ENCODE results near the gene FMO4. TPM values are rescaled to one million over a fixed set of nuclear protein-coding genes. Genes with fewer than 3 reads are reported as not detected.
"Not testable (repeated sequence)": the region's sequence is repeated elsewhere in the genome, so short reads cannot be mapped to it uniquely, and the experiment has no call there.

The FMO4 gene
- total RNA-seq: 10 to 100 TPM in 1 of 2 donors, 1 to 10 TPM in 1; 6.7 to 14.5 TPM
- long read RNA-seq, transcript FMO4-201 (10 exons, 2,252 nt): major isoform, 10 of 13 reads
- long read RNA-seq, partial matches to known transcripts: 2 of 13 reads
- long read RNA-seq, other reads (novel, unspliced or antisense): 1 of 13 reads

- DNase-seq (peak; percentile 83 to 95), ATAC-seq (peak; percentile 100)
- intact Hi-C loops (cut with DNase I, micrococcal nuclease): loop anchor here in 1 of 2 donors (10.0 kb wide), 2 partner anchors 69 to 349 kb away; partner anchors contain the start of gene FMO1
Measured at GRCh38 chr1:171313835-171314320, at the start of gene FMO4. TSS of gene FMO4 (plus strand) at chr1:171314183. CDS start at chr1:171319826, 5,643 bp downstream.

GRCh38 chr1:171265686-171266085 is 48.3 kb upstream of the FMO4 start:
- DNase-seq (no peak), ATAC-seq (no peak)
- intact Hi-C loops (cut with DNase I, micrococcal nuclease): no loop called here

GRCh38 chr1:171266930-171267329 is 47.1 kb upstream of the FMO4 start:
- ATAC-seq (no peak), DNase-seq (no peak)
- intact Hi-C loops (cut with DNase I, micrococcal nuclease): no loop called here

- DNase-seq (no peak), ATAC-seq (no peak)
- intact Hi-C loops (cut with DNase I, micrococcal nuclease): no loop called here
Measured at GRCh38 chr1:171267391-171267790, 46.6 kb upstream of the FMO4 start.

- DNase-seq: no peak
- intact Hi-C loops (cut with DNase I, micrococcal nuclease): no loop called here
Measured at GRCh38 chr1:171270806-171271205, 43.2 kb upstream of the FMO4 start.

GRCh38 chr1:171277534-171277933 is 36.4 kb upstream of the FMO4 start:
- DNase-seq (no peak), ATAC-seq (no peak)
- intact Hi-C loops (cut with DNase I, micrococcal nuclease): no loop called here

More at GRCh38 chr1:171270806-171271205, 43.2 kb upstream of the FMO4 start:
- no peak for ATAC-seq

GRCh38 chr1:171279234-171279633 is 34.7 kb upstream of the FMO4 start:
- DNase-seq: no peak
- ATAC-seq: no peak
- intact Hi-C loops (cut with DNase I, micrococcal nuclease): no loop called here

- DNase-seq (no peak), ATAC-seq (no peak)
- intact Hi-C loops (cut with DNase I, micrococcal nuclease): no loop called here
Measured at GRCh38 chr1:171279678-171280077, 34.3 kb upstream of the FMO4 start.

GRCh38 chr1:171280599-171280998 is 33.4 kb upstream of the FMO4 start:
- no peak for ATAC-seq
- intact Hi-C loops (cut with DNase I, micrococcal nuclease): no loop called here
- no peak for DNase-seq

- ATAC-seq (no peak), DNase-seq (no peak)
- intact Hi-C loops (cut with DNase I, micrococcal nuclease): no loop called here
Measured at GRCh38 chr1:171286032-171286705, 27.8 kb upstream of the FMO4 start.

- intact Hi-C loops (cut with DNase I, micrococcal nuclease): no loop called here
- peak; percentile 89 for ATAC-seq
- DNase-seq: no peak
Measured at GRCh38 chr1:171290621-171291020, 23.4 kb upstream of the FMO4 start.

GRCh38 chr1:171292799-171293198 is 21.2 kb upstream of the FMO4 start:
- no peak for ATAC-seq
- intact Hi-C loops (cut with DNase I, micrococcal nuclease): no loop called here
- no peak for DNase-seq

- DNase-seq; intact Hi-C loops (cut with DNase I, micrococcal nuclease); ATAC-seq: not testable (repeated sequence)
Measured at GRCh38 chr1:171295383-171295782, 18.6 kb upstream of the FMO4 start.

GRCh38 chr1:171295821-171296220 is 18.2 kb upstream of the FMO4 start:
- DNase-seq (no peak), ATAC-seq (no peak)
- intact Hi-C loops (cut with DNase I, micrococcal nuclease): no loop called here

- intact Hi-C loops (cut with DNase I, micrococcal nuclease): no loop called here
- DNase-seq: no peak
- no peak for ATAC-seq
Measured at GRCh38 chr1:171296897-171297296, 17.1 kb upstream of the FMO4 start.

- DNase-seq: no peak
- intact Hi-C loops (cut with DNase I, micrococcal nuclease): no loop called here
- no peak for ATAC-seq
Measured at GRCh38 chr1:171298696-171299095, 15.3 kb upstream of the FMO4 start.

GRCh38 chr1:171299342-171299741 is 14.6 kb upstream of the FMO4 start:
- no peak for ATAC-seq
- no peak for DNase-seq
- intact Hi-C loops (cut with DNase I, micrococcal nuclease): no loop called here

GRCh38 chr1:171300401-171300800 is 13.6 kb upstream of the FMO4 start:
- no peak for DNase-seq
- intact Hi-C loops (cut with DNase I, micrococcal nuclease): no loop called here
- no peak for ATAC-seq

GRCh38 chr1:171310661-171311087 is 3.3 kb upstream of the FMO4 start:
- ATAC-seq (no peak), DNase-seq (no peak)
- intact Hi-C loops (cut with DNase I, micrococcal nuclease): loop anchor here in 1 of 2 donors (10.0 kb wide), 2 partner anchors 66 to 346 kb away; partner anchors contain the start of gene FMO1

GRCh38 chr1:171311771-171312558 is 2.0 kb upstream of the FMO4 start:
- intact Hi-C loops (cut with DNase I, micrococcal nuclease): loop anchor here in 1 of 2 donors (10.0 kb wide), 2 partner anchors 67 to 347 kb away; partner anchors contain the start of gene FMO1
- ATAC-seq: no peak

More at GRCh38 chr1:171311771-171312558, 2.0 kb upstream of the FMO4 start:
- DNase-seq: no peak

All from left colon (tissue), 2 donors.